HEK293 (cell line): ENCODE results near the gene SUSD3.

Source experiments
- GFI1B ChIP-seq: fragments of 450-650 bp; formaldehyde crosslinking; IDR thresholded peaks from 2 replicates; pipeline ENCODE4 v1.5.1; 2016; ENCODE audit warnings: missing biosample characterization, missing genetic modification characterization
- MEIS1 ChIP-seq: sonication (generic); formaldehyde crosslinking; IDR thresholded peaks from 2 replicates; pipeline ENCODE4 v1.8.1; 2022; ENCODE audit warnings: missing genetic modification reagents, mild to moderate bottlenecking, borderline replicate concordance
- ZFP3 ChIP-seq: fragments of 450-650 bp; formaldehyde crosslinking; IDR thresholded peaks from 2 replicates; pipeline ENCODE4 v1.5.1; 2016; ENCODE audit warnings: low read depth, missing biosample characterization, missing genetic modification characterization
- ZFP41 ChIP-seq: fragments of 450-650 bp; formaldehyde crosslinking; IDR thresholded peaks from 2 replicates; pipeline ENCODE4 v1.5.1; 2016; ENCODE audit warnings: missing biosample characterization, missing genetic modification characterization, borderline replicate concordance
- ZIC2 ChIP-seq: fragments of 450-650 bp; formaldehyde crosslinking; IDR thresholded peaks from 2 replicates; pipeline ENCODE4 v1.5.1; 2016; ENCODE audit warnings: missing biosample characterization, missing genetic modification characterization
- ZNF175 ChIP-seq: fragments of 450-650 bp; formaldehyde crosslinking; IDR thresholded peaks from 2 replicates; pipeline ENCODE4 v1.5.1; 2016; ENCODE audit warnings: missing biosample characterization, missing genetic modification characterization
- ZNF501 ChIP-seq: fragments of 450-650 bp; formaldehyde crosslinking; IDR thresholded peaks from 2 replicates; pipeline ENCODE4 v1.5.1; 2016; ENCODE audit warnings: missing biosample characterization, missing genetic modification characterization
- ZNF544 ChIP-seq: fragments of 450-650 bp; formaldehyde crosslinking; IDR thresholded peaks from 2 replicates; pipeline ENCODE4 v1.5.0; 2017; ENCODE audit warnings: missing biosample characterization, missing genetic modification characterization
- ZNF555 ChIP-seq: fragments of 450-650 bp; formaldehyde crosslinking; conservative IDR thresholded peaks from 2 replicates; pipeline ENCODE4 v1.5.1; 2017; ENCODE audit warnings: missing biosample characterization, mild to moderate bottlenecking, missing genetic modification characterization, inconsistent platforms
- ZNF560 ChIP-seq: fragments of 450-650 bp; formaldehyde crosslinking; IDR thresholded peaks from 2 replicates; pipeline ENCODE4 v1.5.1; 2017; ENCODE audit warnings: missing biosample characterization, missing genetic modification characterization, borderline replicate concordance
- TF ChIP-seq, protein P1 (sequence below): fragments of 450-650 bp; formaldehyde crosslinking; IDR thresholded peaks from 2 replicates; pipeline ENCODE4 v1.5.1; 2016; ENCODE audit warnings: missing biosample characterization, missing genetic modification characterization
- TF ChIP-seq, protein P2 (sequence below): fragments of 450-650 bp; formaldehyde crosslinking; IDR thresholded peaks from 2 replicates; pipeline ENCODE4 v1.5.1; 2016; ENCODE audit warnings: missing biosample characterization, missing genetic modification characterization

- no peak for TF ChIP-seq ZNF560
- TF ChIP-seq ZFP3 (tag by site-specific recombination), result no peak
- TF ChIP-seq, protein P1, sequence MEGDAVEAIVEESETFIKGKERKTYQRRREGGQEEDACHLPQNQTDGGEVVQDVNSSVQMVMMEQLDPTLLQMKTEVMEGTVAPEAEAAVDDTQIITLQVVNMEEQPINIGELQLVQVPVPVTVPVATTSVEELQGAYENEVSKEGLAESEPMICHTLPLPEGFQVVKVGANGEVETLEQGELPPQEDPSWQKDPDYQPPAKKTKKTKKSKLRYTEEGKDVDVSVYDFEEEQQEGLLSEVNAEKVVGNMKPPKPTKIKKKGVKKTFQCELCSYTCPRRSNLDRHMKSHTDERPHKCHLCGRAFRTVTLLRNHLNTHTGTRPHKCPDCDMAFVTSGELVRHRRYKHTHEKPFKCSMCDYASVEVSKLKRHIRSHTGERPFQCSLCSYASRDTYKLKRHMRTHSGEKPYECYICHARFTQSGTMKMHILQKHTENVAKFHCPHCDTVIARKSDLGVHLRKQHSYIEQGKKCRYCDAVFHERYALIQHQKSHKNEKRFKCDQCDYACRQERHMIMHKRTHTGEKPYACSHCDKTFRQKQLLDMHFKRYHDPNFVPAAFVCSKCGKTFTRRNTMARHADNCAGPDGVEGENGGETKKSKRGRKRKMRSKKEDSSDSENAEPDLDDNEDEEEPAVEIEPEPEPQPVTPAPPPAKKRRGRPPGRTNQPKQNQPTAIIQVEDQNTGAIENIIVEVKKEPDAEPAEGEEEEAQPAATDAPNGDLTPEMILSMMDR, result no peak
- TF ChIP-seq ZIC2, result no peak
- TF ChIP-seq ZNF175, result no peak
- no peak for TF ChIP-seq ZNF555
- no peak for TF ChIP-seq GFI1B (tag by site-specific recombination)
- no peak for TF ChIP-seq MEIS1
- no peak for TF ChIP-seq ZFP41 (tag by site-specific recombination)
- TF ChIP-seq, protein P2, sequence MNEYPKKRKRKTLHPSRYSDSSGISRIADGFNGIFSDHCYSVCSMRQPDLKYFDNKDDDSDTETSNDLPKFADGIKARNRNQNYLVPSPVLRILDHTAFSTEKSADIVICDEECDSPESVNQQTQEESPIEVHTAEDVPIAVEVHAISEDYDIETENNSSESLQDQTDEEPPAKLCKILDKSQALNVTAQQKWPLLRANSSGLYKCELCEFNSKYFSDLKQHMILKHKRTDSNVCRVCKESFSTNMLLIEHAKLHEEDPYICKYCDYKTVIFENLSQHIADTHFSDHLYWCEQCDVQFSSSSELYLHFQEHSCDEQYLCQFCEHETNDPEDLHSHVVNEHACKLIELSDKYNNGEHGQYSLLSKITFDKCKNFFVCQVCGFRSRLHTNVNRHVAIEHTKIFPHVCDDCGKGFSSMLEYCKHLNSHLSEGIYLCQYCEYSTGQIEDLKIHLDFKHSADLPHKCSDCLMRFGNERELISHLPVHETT, result no peak
- no peak for TF ChIP-seq ZNF501 (tag by site-specific recombination)
- TF ChIP-seq ZNF544, result no peak
Measured at GRCh38 chr9:93036887-93037475, 21.5 kb upstream of the SUSD3 start.
